ENCODE results near the gene B2M.
"Not testable (repeated sequence)": the region's sequence is repeated elsewhere in the genome, so short reads cannot be mapped to it uniquely, and the experiment has no call there.

B2M gene

GRCh38 chr15:44718180-44718926 is 7.0 kb downstream of the B2M start:
- Histone ChIP-seq H3K9ac (ENCODE audit: low read depth, low read length) (no peak overlapping the region), H3K4me1 (ENCODE audit: insufficient read depth, low read length) (no peaks in the 10 kb centered on the region), H3K27me3 (ENCODE audit: insufficient read depth, low read length) (no peaks in the 10 kb centered on the region; the same call in 1 of the 2 replicates), H3K9me3 (ENCODE audit: insufficient read depth, low read depth, low read length) (no peaks in the 10 kb centered on the region), H3K36me3 (ENCODE audit: insufficient read depth, low read depth, low read length) (peaks cover 28% of the 10 kb centered on the region), H3K4me3 (ENCODE audit: low read length) (no peak overlapping the region), H3K27ac (ENCODE audit: low read length) (no peak overlapping the region)

DNA sequence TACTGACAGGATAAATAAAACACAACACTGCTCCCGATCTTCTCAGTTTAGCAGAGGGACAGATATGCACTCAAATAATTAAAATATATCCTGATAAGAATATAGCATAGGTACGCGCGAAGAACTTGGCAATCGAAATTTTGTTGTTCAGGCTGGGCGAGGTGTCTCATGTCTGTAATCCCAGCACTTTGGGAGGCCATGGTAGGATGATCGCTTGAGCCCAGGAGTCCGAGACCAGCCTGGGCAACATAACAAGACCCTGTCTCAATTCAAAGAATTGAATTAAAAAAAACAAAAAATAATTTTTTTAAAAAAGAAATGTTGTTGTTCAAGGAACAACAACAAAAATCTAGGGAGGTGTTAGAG is 7.6 kb downstream of the B2M start:
- H3K9me3 ChIP-seq (ENCODE audit: insufficient read depth, low read depth, low read length): no peaks in the 10 kb centered on the region
- H3K4me3 ChIP-seq (ENCODE audit: low read length): no peak overlapping the region
- H3K36me3 ChIP-seq (ENCODE audit: insufficient read depth, low read depth, low read length): peaks cover 28% of the 10 kb centered on the region
- H3K4me1 ChIP-seq (ENCODE audit: insufficient read depth, low read length): no peaks in the 10 kb centered on the region
- no peak overlapping the region for H3K27ac ChIP-seq (ENCODE audit: low read length)
- H3K9ac ChIP-seq (ENCODE audit: low read depth, low read length): no peak overlapping the region
- no peaks in the 10 kb centered on the region for H3K27me3 ChIP-seq (ENCODE audit: insufficient read depth, low read length)

DNA sequence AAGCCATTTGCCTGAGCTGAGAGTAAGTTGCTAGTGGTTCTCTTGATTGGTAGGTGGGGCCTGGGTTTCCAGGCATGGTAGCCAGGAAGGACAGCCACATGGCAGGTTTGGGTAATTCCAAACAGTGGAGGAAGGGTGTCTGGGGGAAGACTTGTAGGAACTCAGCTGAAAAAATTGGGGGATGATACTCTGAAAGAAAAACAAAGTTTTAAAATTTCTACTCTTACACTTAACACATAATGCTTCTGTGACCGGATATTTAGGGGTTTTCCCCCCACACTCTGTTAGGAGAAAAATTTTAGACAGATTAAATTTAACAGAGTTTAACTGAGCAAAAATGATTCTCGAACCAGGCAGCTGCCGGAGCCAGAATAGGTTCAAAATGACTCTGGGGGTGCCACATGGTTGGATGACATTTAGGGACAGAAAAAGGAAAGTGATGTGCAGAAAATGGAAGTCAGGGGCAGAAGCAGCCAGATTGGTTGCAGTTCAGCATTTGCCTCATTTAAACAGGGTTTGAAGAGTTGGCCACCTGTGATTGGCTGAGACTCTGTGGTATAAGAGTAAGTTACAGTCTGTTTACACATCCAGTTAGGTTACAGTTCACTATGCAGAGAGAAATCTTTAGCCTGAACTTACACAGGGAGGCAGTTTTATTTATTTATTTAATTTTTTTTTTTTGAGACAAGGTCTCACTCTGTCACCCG is 8.1 kb downstream of the B2M start:
- Histone ChIP-seq H3K36me3 (ENCODE audit: insufficient read depth, low read depth, low read length) (peaks cover 28% of the 10 kb centered on the region), H3K9ac (ENCODE audit: low read depth, low read length) (no peak overlapping the region), H3K27ac (ENCODE audit: low read length) (no peak overlapping the region)

GRCh38 chr15:44720000-44720435 is 8.7 kb downstream of the B2M start:
- not testable (repeated sequence) for H3K27me3 ChIP-seq (ENCODE audit: insufficient read depth, low read length); H3K4me3 ChIP-seq (ENCODE audit: low read length); H3K4me1 ChIP-seq (ENCODE audit: insufficient read depth, low read length); H3K9ac ChIP-seq (ENCODE audit: low read depth, low read length); H3K27ac ChIP-seq (ENCODE audit: low read length); H3K9me3 ChIP-seq (ENCODE audit: insufficient read depth, low read depth, low read length)
- peaks cover 28% of the 10 kb centered on the region for H3K36me3 ChIP-seq (ENCODE audit: insufficient read depth, low read depth, low read length)

More for the DNA sequence above, 8.1 kb downstream of the B2M start:
- no peaks in the 10 kb centered on the region for H3K27me3 ChIP-seq (ENCODE audit: insufficient read depth, low read length)
- H3K9me3 ChIP-seq (ENCODE audit: insufficient read depth, low read depth, low read length): no peaks in the 10 kb centered on the region
- no peak overlapping the region for H3K4me3 ChIP-seq (ENCODE audit: low read length)
- H3K4me1 ChIP-seq (ENCODE audit: insufficient read depth, low read length): no peaks in the 10 kb centered on the region

DNA sequence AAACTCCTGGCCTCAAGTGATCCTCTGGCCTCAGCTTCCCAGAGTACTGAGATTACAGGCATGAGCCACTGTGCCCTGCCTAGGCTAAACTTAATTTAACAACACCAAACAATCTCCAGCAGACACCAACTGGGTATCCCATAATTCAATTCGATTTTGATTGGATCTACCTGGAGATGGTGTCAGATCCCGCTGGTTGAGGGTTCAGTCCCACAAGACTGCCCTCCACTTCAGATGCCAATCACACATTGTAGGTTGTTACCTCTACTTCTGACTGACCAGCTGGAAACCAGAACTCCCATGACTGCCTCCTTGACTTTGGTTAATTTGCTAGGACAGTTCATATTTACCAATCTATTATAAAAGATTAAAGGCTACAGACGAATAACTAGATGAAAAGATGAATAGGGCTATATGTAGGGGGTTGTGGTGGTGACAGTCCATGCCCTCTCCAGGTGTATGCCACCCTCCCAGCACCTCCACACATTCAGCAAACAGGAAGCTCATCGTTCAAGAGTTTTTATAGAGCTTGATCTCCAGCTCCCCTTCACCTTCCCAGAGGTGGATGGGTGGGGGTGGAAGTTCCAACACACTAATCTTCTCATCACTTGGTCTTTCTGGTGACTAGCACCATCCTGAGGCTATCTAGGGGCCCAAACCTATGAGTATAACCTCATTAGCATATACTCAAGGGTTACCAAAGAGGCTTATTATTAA is 9.3 kb downstream of the B2M start:
- Histone ChIP-seq H3K4me3 (ENCODE audit: low read length) (no peak overlapping the region), H3K27ac (ENCODE audit: low read length) (no peak overlapping the region), H3K27me3 (ENCODE audit: insufficient read depth, low read length) (no peaks in the 10 kb centered on the region), H3K9ac (ENCODE audit: low read depth, low read length) (no peak overlapping the region), H3K36me3 (ENCODE audit: insufficient read depth, low read depth, low read length) (peaks cover 25% of the 10 kb centered on the region), H3K9me3 (ENCODE audit: insufficient read depth, low read depth, low read length) (no peaks in the 10 kb centered on the region), H3K4me1 (ENCODE audit: insufficient read depth, low read length) (no peaks in the 10 kb centered on the region)

- H3K36me3 ChIP-seq (ENCODE audit: insufficient read depth, low read depth, low read length): peaks cover 11% of the 10 kb centered on the region; the same call in 1 of the 2 replicates
- no peak overlapping the region for H3K9ac ChIP-seq (ENCODE audit: low read depth, low read length)
- H3K27me3 ChIP-seq (ENCODE audit: insufficient read depth, low read length): no peaks in the 10 kb centered on the region
- no peak overlapping the region for H3K27ac ChIP-seq (ENCODE audit: low read length)
- H3K9me3 ChIP-seq (ENCODE audit: insufficient read depth, low read depth, low read length): no peaks in the 10 kb centered on the region
- H3K4me1 ChIP-seq (ENCODE audit: insufficient read depth, low read length): peaks cover 5% of the 10 kb centered on the region; the same call in 1 of the 2 replicates
- no peak overlapping the region for H3K4me3 ChIP-seq (ENCODE audit: low read length)
Observed at GRCh38 chr15:44722011-44722410, 10.7 kb downstream of the B2M start.

DNA sequence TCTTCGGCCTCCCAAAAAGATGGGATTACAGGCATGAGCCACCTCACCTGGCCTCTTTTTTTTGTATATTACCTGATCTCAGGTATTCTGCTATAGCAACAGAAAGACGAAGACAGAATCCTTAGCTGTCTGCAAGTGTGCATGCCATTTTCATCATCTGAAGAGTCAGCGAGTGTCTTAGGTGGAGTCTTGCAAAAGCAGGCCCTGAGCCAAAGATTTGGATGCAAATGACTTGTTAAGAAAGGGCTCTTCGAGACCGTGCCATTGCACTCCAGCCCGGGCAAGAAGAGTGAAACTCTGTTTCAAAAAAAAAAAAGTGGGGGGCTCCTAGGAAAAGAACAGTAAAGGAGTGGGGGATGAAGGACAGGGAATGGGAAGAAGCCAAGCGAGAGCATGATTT is 14.8 kb downstream of the B2M start:
- no peak overlapping the region for H3K27ac ChIP-seq (ENCODE audit: low read length)
- H3K4me1 ChIP-seq (ENCODE audit: insufficient read depth, low read length): peaks cover 10% of the 10 kb centered on the region; the same call in 1 of the 2 replicates
- peaks cover 6% of the 10 kb centered on the region; the same call in 1 of the 2 replicates for H3K27me3 ChIP-seq (ENCODE audit: insufficient read depth, low read length)
- H3K9me3 ChIP-seq (ENCODE audit: insufficient read depth, low read depth, low read length): no peaks in the 10 kb centered on the region
- peak overlapping the region; percentile 27; the same call in 1 of the 2 replicates for H3K9ac ChIP-seq (ENCODE audit: low read depth, low read length)
- H3K4me3 ChIP-seq (ENCODE audit: low read length): no peak overlapping the region
- H3K36me3 ChIP-seq (ENCODE audit: insufficient read depth, low read depth, low read length): no peaks in the 10 kb centered on the region

- Histone ChIP-seq H3K9ac (ENCODE audit: low read depth, low read length) (peak overlapping the region; percentile 27; the same call in 1 of the 2 replicates), H3K27ac (ENCODE audit: low read length) (no peak overlapping the region), H3K27me3 (ENCODE audit: insufficient read depth, low read length) (peaks cover 6% of the 10 kb centered on the region; the same call in 1 of the 2 replicates), H3K4me3 (ENCODE audit: low read length) (no peak overlapping the region), H3K36me3 (ENCODE audit: insufficient read depth, low read depth, low read length) (no peaks in the 10 kb centered on the region), H3K4me1 (ENCODE audit: insufficient read depth, low read length) (peaks cover 10% of the 10 kb centered on the region; the same call in 1 of the 2 replicates), H3K9me3 (ENCODE audit: insufficient read depth, low read depth, low read length) (no peaks in the 10 kb centered on the region)
Observed at GRCh38 chr15:44726568-44727484, 15.5 kb downstream of the B2M start.

DNA sequence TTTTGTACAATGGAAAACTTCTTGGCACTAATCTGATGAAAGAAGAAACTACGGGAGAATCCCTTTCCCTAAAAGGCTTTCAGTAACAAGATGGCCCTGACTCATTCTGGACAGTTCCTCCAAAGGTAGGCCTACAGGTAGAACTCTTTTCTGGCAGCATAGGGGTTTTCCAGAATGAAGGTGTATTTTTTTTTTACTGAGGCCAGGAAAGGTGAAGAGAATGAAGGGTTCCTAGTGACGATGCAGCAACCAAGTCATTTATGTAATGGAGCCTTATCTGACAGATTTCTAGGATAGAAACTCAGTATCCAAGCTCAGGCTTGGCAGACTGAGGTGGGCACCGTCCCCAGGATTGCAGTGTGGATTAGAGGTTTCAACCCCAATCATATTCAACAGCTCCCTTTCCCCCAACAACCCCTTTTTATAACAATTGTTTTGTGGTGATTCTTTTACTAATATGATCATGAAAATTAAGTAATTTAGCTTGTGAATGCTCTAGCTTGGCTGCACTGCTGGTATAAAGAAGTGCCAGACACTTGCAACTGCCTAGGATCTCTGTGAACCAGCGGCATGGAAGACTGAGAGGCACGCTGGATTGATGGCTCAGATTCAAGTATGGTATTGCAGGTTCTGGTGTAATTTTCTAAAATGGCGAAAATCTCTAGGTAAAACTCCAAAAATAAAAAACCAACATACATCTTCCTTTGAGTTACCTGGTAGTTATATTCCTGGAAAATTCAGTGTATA is 16.3 kb downstream of the B2M start:
- Histone ChIP-seq H3K36me3 (ENCODE audit: insufficient read depth, low read depth, low read length) (no peaks in the 10 kb centered on the region), H3K4me3 (ENCODE audit: low read length) (no peak overlapping the region), H3K27ac (ENCODE audit: low read length) (no peak overlapping the region), H3K4me1 (ENCODE audit: insufficient read depth, low read length) (peaks cover 10% of the 10 kb centered on the region; the same call in 1 of the 2 replicates), H3K9me3 (ENCODE audit: insufficient read depth, low read depth, low read length) (no peaks in the 10 kb centered on the region), H3K9ac (ENCODE audit: low read depth, low read length) (no peak overlapping the region), H3K27me3 (ENCODE audit: insufficient read depth, low read length) (peaks cover 6% of the 10 kb centered on the region; the same call in 1 of the 2 replicates)

DNA sequence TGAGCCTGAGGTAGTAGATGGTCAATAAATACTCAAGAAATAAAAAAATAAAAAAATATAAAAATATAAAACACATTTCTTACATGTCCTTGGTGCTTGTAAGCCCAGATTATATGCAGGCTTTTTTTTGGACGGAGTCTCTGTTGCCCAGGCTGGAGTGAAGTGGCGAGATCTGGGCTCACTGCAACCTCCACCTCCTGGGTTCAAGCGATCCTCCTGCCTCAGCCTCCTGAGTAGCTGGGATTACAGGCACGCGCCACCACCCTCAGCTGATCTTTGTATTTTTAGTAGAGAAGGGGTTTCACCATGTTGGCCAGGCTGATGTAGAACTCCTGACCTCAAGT is 16.9 kb downstream of the B2M start:
- H3K27ac ChIP-seq (ENCODE audit: low read length); H3K9me3 ChIP-seq (ENCODE audit: insufficient read depth, low read depth, low read length); H3K27me3 ChIP-seq (ENCODE audit: insufficient read depth, low read length); H3K36me3 ChIP-seq (ENCODE audit: insufficient read depth, low read depth, low read length); H3K4me1 ChIP-seq (ENCODE audit: insufficient read depth, low read length): not testable (repeated sequence)
- peak overlapping the region; percentile 60; the same call in 1 of the 2 replicates for H3K9ac ChIP-seq (ENCODE audit: low read depth, low read length)
- peak overlapping the region; percentile 83; the same call in 1 of the 2 replicates for H3K4me3 ChIP-seq (ENCODE audit: low read length)

Data from iPS-20b (cell line).